DND-41 (cell line): ENCODE results near the gene CFAP20DC.

Experiments
- EZH2 ChIP-seq: IDR thresholded peaks from 3 replicates; pipeline ENCODE4 v1.6.1; 2012; ENCODE audit warnings: borderline replicate concordance, low read depth, mild to moderate bottlenecking, moderate library complexity, low read length, inconsistent platforms; ENCODE audit not compliant: severe bottlenecking
- TF ChIP-seq, protein P1 (sequence below): IDR thresholded peaks from 2 replicates; pipeline ENCODE4 v1.5.1; 2012; ENCODE audit warnings: borderline replicate concordance, low read length, moderate library complexity, mild to moderate bottlenecking; ENCODE audit not compliant: poor library complexity, severe bottlenecking; ENCODE audit errors: extremely low read depth

- TF ChIP-seq, protein P1, sequence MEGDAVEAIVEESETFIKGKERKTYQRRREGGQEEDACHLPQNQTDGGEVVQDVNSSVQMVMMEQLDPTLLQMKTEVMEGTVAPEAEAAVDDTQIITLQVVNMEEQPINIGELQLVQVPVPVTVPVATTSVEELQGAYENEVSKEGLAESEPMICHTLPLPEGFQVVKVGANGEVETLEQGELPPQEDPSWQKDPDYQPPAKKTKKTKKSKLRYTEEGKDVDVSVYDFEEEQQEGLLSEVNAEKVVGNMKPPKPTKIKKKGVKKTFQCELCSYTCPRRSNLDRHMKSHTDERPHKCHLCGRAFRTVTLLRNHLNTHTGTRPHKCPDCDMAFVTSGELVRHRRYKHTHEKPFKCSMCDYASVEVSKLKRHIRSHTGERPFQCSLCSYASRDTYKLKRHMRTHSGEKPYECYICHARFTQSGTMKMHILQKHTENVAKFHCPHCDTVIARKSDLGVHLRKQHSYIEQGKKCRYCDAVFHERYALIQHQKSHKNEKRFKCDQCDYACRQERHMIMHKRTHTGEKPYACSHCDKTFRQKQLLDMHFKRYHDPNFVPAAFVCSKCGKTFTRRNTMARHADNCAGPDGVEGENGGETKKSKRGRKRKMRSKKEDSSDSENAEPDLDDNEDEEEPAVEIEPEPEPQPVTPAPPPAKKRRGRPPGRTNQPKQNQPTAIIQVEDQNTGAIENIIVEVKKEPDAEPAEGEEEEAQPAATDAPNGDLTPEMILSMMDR, result no peak
- TF ChIP-seq EZH2, result no peak
Observed at GRCh38 chr3:58837856-58838255, 212.0 kb downstream of the CFAP20DC start.
